ENCODE results near the gene UBN2. TPM values are rescaled to one million over a fixed set of nuclear protein-coding genes. Genes with fewer than 3 reads are reported as not detected.

The UBN2 gene
- total and polyA plus RNA-seq, 2 of the 13 experiments (the other 11 are each of a cell fraction or from before 2014, with no cell fraction given): 5.6 to 5.7 TPM

DNA sequence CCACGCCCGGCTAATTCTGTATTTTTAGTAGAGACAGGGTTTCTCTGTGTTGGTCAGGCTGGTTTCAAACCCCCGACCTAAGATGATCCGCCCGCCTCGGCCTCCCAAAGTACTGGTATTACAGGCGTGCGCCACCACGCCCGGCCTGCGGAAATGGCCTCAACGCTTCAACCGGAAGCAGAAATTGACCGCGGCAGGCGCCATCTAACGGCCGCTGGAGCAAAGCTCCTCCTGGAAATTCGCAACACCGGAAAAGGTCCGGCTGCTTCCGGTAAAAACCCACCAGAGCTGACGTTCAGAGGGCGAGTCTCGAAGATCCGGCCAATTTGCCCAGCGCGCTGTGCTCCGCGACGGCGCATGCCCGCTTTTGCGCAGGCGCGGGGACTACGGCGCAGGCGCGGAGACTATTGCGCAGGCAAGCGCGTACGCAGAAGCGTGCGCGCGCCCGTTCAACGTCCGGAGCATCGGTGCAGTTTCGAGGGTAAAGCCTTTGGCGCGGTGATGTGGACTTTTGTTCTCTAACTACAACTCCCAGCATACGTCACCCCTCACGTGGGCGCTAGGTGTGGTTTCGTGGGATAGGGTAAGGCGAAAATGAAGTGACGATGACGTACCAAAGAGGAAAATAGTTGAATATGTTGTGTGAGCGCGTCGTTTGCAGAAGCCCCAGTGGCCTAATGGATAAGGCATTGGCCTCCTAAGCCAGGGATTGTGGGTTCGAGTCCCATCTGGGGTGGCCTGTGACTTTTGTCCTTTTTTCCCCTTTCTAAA, 109.2 kb downstream of the UBN2 start (continued):
- peak; percentile 73; the same call in 1 of the 2 replicates for TF ChIP-seq ZSCAN9 (CRISPR knock-in tag; IDR thresholded peaks at IDR 0.05; ENCODE audit: borderline replicate concordance)
- no peak for TF ChIP-seq ZNF550 (CRISPR knock-in tag; IDR thresholded peaks at IDR 0.05; ENCODE audit: borderline replicate concordance)
- TF ChIP-seq, protein P1, sequence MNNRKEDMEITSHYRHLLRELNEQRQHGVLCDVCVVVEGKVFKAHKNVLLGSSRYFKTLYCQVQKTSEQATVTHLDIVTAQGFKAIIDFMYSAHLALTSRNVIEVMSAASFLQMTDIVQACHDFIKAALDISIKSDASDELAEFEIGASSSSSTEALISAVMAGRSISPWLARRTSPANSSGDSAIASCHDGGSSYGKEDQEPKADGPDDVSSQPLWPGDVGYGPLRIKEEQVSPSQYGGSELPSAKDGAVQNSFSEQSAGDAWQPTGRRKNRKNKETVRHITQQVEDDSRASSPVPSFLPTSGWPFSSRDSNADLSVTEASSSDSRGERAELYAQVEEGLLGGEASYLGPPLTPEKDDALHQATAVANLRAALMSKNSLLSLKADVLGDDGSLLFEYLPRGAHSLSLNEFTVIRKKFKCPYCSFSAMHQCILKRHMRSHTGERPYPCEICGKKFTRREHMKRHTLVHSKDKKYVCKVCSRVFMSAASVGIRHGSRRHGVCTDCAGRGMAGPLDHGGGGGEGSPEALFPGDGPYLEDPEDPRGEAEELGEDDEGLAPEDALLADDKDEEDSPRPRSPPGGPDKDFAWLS (CRISPR knock-in tag; IDR thresholded peaks at IDR 0.05; ENCODE audit: borderline replicate concordance): no peak
- TF ChIP-seq ZNF83 (CRISPR knock-in tag; IDR thresholded peaks at IDR 0.05; ENCODE audit: borderline replicate concordance): 0 out of 2 replicates have a peak, but pooled peaks have one; percentile 44
- peak; percentile 17; the same call in 1 of the 2 replicates for TF ChIP-seq ZNF33A (CRISPR knock-in tag; IDR thresholded peaks at IDR 0.05; ENCODE audit: borderline replicate concordance)
- TF ChIP-seq, protein P2, sequence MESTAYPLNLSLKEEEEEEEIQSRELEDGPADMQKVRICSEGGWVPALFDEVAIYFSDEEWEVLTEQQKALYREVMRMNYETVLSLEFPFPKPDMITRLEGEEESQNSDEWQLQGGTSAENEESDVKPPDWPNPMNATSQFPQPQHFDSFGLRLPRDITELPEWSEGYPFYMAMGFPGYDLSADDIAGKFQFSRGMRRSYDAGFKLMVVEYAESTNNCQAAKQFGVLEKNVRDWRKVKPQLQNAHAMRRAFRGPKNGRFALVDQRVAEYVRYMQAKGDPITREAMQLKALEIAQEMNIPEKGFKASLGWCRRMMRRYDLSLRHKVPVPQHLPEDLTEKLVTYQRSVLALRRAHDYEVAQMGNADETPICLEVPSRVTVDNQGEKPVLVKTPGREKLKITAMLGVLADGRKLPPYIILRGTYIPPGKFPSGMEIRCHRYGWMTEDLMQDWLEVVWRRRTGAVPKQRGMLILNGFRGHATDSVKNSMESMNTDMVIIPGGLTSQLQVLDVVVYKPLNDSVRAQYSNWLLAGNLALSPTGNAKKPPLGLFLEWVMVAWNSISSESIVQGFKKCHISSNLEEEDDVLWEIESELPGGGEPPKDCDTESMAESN (CRISPR knock-in tag; conservative IDR thresholded peaks at IDR 0.05): peak; percentile 93
- TF ChIP-seq, protein P3, sequence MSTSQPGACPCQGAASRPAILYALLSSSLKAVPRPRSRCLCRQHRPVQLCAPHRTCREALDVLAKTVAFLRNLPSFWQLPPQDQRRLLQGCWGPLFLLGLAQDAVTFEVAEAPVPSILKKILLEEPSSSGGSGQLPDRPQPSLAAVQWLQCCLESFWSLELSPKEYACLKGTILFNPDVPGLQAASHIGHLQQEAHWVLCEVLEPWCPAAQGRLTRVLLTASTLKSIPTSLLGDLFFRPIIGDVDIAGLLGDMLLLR (CRISPR knock-in tag; IDR thresholded peaks at IDR 0.05): no peak; the same call in 1 of the 2 replicates
- TF ChIP-seq ATF7 (IDR thresholded peaks at IDR 0.05): peak; percentile 94
- TF ChIP-seq ATF7 (CRISPR knock-in tag; IDR thresholded peaks at IDR 0.05): peak; percentile 90
- TF ChIP-seq ZNF34 (CRISPR knock-in tag; IDR thresholded peaks at IDR 0.05; ENCODE audit: borderline replicate concordance): peak; percentile 88; the same call in 1 of the 2 replicates
- TF ChIP-seq HMG20A (CRISPR knock-in tag; IDR thresholded peaks at IDR 0.05; ENCODE audit: borderline replicate concordance): no peak
- TF ChIP-seq, protein P4, sequence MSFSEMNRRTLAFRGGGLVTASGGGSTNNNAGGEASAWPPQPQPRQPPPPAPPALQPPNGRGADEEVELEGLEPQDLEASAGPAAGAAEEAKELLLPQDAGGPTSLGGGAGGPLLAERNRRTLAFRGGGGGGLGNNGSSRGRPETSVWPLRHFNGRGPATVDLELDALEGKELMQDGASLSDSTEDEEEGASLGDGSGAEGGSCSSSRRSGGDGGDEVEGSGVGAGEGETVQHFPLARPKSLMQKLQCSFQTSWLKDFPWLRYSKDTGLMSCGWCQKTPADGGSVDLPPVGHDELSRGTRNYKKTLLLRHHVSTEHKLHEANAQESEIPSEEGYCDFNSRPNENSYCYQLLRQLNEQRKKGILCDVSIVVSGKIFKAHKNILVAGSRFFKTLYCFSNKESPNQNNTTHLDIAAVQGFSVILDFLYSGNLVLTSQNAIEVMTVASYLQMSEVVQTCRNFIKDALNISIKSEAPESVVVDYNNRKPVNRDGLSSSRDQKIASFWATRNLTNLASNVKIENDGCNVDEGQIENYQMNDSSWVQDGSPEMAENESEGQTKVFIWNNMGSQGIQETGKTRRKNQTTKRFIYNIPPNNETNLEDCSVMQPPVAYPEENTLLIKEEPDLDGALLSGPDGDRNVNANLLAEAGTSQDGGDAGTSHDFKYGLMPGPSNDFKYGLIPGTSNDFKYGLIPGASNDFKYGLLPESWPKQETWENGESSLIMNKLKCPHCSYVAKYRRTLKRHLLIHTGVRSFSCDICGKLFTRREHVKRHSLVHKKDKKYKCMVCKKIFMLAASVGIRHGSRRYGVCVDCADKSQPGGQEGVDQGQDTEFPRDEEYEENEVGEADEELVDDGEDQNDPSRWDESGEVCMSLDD (CRISPR knock-in tag; IDR thresholded peaks at IDR 0.05; ENCODE audit: borderline replicate concordance): 0 out of 2 replicates have a peak, but pooled peaks have one; percentile 41
- peak; percentile 41; the same call in 1 of the 2 replicates for TF ChIP-seq RFXAP (CRISPR knock-in tag; IDR thresholded peaks at IDR 0.05; ENCODE audit: borderline replicate concordance)
- TF ChIP-seq HHEX (CRISPR knock-in tag; IDR thresholded peaks at IDR 0.05): no peak
- no peak for TF ChIP-seq ZNF224 (CRISPR knock-in tag; IDR thresholded peaks at IDR 0.05)
- peak; percentile 59 for TF ChIP-seq PHF8 (CRISPR knock-in tag; IDR thresholded peaks at IDR 0.05)
- TF ChIP-seq, protein P5, sequence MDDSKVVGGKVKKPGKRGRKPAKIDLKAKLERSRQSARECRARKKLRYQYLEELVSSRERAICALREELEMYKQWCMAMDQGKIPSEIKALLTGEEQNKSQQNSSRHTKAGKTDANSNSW (CRISPR knock-in tag; IDR thresholded peaks at IDR 0.05; ENCODE audit: borderline replicate concordance): no peak; the same call in 1 of the 2 replicates
- TF ChIP-seq ATRX (CRISPR knock-in tag; IDR thresholded peaks at IDR 0.05; ENCODE audit: borderline replicate concordance): no peak
- peak; percentile 58 for TF ChIP-seq ZNF781 (CRISPR knock-in tag; IDR thresholded peaks at IDR 0.05; ENCODE audit: borderline replicate concordance, not compliant biosample characterization)
- TF ChIP-seq ZBTB7B (CRISPR knock-in tag; IDR thresholded peaks at IDR 0.05): peak; percentile 77; the same call in 1 of the 2 replicates
- peak in 1 of 2 experiments; percentile 29; a peak in 1 of 4 replicates for TF ChIP-seq EP300 (IDR thresholded peaks at IDR 0.05; ENCODE audit: low read depth in 2 of 2, low read length in 2 of 2)
- no peak for TF ChIP-seq EP300 (CRISPR knock-in tag; IDR thresholded peaks at IDR 0.05; ENCODE audit: borderline replicate concordance)
